Ishikawa (cell line): ENCODE data around the gene SLC22A8.

Experiments
- CREB1 ChIP-seq: IDR thresholded peaks from 2 replicates; pipeline ENCODE4 v1.6.1; 2012; ENCODE audit warnings: low read depth
- TAF1 ChIP-seq: IDR thresholded peaks from 2 replicates; pipeline ENCODE4 v1.6.1; 2012; ENCODE audit warnings: low read depth, mild to moderate bottlenecking
- TEAD4 ChIP-seq: IDR thresholded peaks from 2 replicates; pipeline ENCODE4 v1.6.1; 2012

DNA sequence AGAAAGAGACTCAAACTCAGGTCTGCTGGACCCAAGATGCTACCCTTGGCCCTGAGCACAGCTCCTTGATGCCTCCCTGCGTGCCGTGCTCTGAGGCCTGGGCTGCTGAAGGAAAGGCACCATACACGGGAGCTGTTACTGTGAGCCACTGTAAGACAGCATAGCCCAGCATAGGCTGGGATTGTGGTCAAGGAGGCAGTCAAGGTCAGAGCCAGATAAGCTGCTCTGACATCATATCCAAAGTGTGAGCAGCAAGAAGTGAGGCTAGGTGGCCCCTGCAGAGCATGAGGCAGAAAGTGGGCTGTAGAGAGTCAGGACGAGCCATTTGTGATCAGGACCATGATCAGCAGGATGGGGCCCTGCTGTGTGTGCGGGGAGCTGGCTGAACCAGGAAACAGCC lies 7.7 kb downstream of the SLC22A8 start:
- TF ChIP-seq TEAD4 (no peak), CREB1 (no peak), TAF1 (no peak)
